ENCODE data around the gene BICD2.
A peak's percentile ranks its signal among the peaks of the same experiment; 100 is the strongest.

The BICD2 gene

GRCh38 chr9:92746567-92747458, 17.8 kb downstream of the BICD2 start:
- DNase-seq: no peak

- DNase-seq: no peak
Measured at GRCh38 chr9:92745881-92746280, 18.8 kb downstream of the BICD2 start.

- DNase-seq: peak; percentile 17
Measured at GRCh38 chr9:92745331-92745730, 19.3 kb downstream of the BICD2 start.

- DNase-seq: no peak
Measured at GRCh38 chr9:92740969-92741368, 23.7 kb downstream of the BICD2 start.

- DNase-seq: peak; percentile 50
Measured at GRCh38 chr9:92740446-92740961, 24.1 kb downstream of the BICD2 start.

- peak; percentile 38 for DNase-seq
Measured at GRCh38 chr9:92740009-92740408, 24.6 kb downstream of the BICD2 start.

- DNase-seq: no peak
Measured at GRCh38 chr9:92739346-92739970, 25.2 kb downstream of the BICD2 start.

- DNase-seq: no peak
Measured at GRCh38 chr9:92738661-92739081, 26.0 kb downstream of the BICD2 start.

GRCh38 chr9:92737611-92738299, 26.9 kb downstream of the BICD2 start:
- no peak for DNase-seq

- DNase-seq: no peak
Measured at GRCh38 chr9:92737216-92737606, 27.4 kb downstream of the BICD2 start.

GRCh38 chr9:92736563-92737215, 27.9 kb downstream of the BICD2 start:
- no peak for DNase-seq

GRCh38 chr9:92735636-92736562, 28.7 kb downstream of the BICD2 start:
- DNase-seq: no peak

- no peak for DNase-seq
Measured at GRCh38 chr9:92734931-92735635, 29.6 kb downstream of the BICD2 start.

- DNase-seq: no peak
Measured at GRCh38 chr9:92730897-92731296, 33.7 kb downstream of the BICD2 start.

- DNase-seq: no peak
Measured at GRCh38 chr9:92729735-92730155, 34.9 kb downstream of the BICD2 start.

GRCh38 chr9:92728831-92729734, 35.5 kb downstream of the BICD2 start:
- no peak for DNase-seq

GRCh38 chr9:92727716-92728700, 36.6 kb downstream of the BICD2 start:
- no peak for DNase-seq

- DNase-seq: no peak
Measured at GRCh38 chr9:92726971-92727715, 37.5 kb downstream of the BICD2 start.

Measured in OCI-M1 (cell line).